ENCODE data around the gene TRAM2.
A peak's percentile ranks its signal among the peaks of the same experiment; 100 is the strongest.

TRAM2 gene

DNA sequence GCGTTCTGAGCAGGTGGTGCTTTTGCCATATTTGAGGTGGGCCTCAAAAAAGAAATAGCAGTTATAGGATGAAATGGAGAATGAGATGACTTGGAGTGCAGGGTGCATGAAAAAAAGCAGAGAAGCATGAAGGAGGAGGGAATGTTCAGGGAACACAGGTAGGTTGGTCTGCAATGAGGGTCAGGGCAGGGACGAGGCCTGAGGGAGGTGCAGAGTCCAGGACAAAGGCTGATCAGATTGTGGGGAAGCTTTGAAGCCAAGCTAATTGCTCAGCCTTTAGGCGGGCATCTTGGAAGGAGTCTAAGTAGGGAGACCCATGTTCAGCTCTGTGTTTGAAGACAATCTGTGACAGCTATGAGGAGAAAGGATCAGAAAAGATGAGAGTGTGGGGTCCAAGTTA, 12.0 kb downstream of the TRAM2 start:
- no peak for DNase-seq

DNA sequence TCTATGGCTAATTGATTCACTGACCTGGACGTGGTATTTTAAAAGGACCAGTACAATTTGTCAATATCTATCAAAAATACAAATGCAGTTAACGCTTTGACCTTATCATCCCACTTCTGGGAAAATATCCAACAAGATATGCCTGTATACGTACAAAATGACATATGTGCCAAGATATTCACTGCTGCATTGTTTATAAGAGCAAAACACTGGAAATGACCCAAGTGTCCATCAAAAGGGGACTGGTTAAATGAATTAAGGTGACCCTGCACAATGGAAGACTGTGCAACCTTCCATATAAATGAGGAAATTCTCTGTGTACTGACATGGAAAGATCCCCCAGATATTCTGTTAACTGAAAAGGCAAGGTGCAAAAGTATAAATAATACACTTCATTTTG, 13.9 kb downstream of the TRAM2 start:
- no peak for DNase-seq

- no peak for DNase-seq
These were observed 16.4 kb downstream of the TRAM2 start for GRCh38 chr6:52560462-52560861.

DNA sequence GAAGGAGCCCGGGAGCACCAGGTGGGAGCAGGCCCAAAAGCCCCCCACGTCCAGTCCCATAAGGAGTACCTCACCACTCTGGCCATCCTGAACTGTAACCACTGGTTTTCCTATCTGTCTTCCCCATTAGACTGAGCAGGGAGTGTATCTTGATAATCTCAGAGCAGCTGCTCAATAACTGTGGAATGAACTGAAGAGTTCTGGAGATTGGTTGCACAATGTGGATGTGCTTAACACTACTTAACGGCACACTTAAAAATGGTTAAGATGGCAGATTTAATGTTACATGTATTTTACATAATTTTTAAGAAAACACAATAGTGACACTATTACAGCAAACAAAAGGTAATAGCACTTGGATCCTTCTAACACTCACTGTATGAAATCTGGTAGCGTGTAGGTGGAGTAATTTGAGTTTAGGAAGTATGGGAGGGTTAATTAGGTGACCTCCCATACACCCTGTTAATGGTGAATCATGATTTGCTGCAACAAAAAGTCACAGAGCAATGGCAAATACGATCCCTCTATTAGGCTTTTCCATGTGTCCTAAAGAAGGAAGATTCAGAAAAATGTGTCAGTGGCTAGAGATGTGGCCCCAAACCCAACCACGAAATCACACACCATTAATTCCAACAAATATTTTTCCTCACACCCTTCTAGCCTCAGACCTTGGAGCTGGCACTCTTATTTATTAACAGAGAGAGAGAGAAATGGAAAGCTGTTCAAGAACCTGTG, 18.4 kb downstream of the TRAM2 start:
- no peak for DNase-seq

DNA sequence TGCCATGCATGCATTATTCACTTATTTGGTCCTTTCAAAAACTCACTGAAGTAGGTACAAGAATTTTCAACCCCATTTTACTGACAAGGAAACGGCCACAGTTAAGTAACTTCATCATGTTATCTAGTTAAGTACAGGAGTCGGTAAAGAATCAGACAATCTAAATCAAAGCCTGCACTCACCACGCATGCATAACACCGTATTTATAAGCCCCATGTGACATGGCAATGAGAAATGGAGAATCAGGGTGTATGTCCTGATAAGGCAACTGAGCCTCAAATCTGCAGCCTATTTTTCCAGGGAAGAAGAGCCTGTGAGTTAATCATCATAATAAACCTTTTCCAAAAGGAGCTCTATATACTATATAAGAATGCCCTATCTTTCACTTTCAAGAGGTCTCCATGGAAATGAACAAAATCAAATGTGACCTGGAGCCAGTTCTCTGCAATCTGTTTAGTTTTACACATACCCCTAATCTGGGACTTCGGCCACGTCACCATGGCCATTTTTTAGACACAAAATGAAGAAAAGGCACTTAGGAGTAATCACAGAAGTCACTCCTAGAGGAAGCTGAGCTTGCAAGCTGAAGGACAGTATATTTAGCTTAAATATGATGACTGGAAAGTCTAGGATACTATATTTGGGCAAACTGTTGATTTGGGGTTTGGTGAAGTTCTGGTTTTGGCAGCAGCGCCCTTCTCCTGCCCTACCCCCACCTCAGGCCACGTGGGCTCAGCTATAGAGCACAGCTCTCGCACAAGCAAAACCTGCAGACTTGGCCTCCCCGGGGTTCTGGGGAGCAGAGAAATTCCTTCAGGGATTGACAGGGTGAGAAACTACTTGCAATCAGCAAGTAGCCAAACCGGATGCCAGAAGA, 19.2 kb downstream of the TRAM2 start:
- no peak for DNase-seq

- DNase-seq = no peak
These were observed 21.2 kb downstream of the TRAM2 start for GRCh38 chr6:52555518-52556233.

DNA sequence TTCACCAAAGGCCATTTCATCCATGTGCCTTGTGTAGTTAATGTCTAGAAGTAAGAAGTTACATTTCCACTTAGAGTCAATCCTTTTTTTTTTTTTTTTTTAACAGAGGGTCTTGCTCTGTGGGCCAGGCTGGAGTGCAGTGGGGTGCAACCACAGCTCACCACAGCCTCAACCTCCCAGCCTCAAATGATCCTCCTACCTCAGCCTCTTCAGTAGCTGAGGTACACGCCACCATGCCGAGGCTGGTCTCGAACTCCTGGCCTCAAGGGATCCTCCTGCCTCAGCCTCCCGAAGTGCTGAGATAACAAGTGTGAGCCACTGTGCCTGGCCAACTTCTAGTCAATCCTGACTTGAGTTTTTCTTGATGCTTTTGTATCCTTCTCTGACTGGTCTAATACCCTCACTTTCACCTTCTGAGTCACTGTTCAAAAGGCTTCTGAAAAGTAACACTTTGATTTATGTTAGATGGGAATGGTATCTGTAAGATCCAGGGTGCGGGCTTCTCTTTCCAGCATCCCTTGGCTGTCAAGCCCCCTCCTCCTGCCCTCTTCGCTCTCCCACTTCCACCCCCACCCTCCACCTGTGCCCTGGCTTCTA, 22.1 kb downstream of the TRAM2 start:
- DNase-seq = no peak

- no peak for DNase-seq
These were observed 23.1 kb downstream of the TRAM2 start for GRCh38 chr6:52553719-52554118.

DNA sequence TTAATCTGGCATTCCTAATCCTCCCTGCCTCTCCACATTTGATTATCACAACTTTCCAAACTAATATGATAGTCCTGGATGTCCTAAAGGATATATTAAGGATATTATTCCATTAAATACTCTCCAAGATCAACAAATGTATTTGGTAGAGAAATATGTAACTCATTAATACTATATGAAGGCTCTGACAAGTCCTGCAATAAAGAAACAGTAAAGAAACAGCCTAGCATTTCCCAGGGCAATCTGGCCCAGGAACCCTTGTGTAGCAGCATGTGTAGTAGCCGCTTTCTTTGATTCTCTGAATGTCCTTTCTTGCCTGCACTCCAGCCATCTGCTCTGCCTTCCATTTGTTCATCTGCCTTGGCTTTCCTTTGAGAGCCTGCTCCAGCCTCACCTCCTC, 23.7 kb downstream of the TRAM2 start:
- no peak for DNase-seq

DNA sequence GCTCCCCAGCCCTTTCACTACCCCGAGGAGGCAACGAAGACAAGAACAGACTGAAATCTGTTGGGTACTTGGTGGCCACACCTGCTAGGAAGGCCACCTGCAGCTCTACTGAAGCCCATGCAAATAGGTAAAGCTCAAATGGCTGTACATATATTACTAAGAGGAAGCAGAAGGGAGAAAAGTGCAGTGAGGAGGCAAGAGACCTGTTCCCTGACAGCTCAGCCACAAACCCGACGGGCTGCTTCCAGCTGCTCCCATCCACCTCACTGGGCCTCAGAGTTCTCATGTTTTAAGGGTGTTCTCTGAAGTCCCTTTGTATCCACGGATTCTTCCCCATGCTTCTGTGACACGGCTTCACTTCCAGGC, 24.6 kb downstream of the TRAM2 start:
- DNase-seq = no peak

- DNase-seq = peak; percentile 62
These were observed 25.2 kb downstream of the TRAM2 start for GRCh38 chr6:52551483-52552277.

GRCh38 chr6:52550870-52551269, 26.0 kb downstream of the TRAM2 start:
- no peak for DNase-seq

DNA sequence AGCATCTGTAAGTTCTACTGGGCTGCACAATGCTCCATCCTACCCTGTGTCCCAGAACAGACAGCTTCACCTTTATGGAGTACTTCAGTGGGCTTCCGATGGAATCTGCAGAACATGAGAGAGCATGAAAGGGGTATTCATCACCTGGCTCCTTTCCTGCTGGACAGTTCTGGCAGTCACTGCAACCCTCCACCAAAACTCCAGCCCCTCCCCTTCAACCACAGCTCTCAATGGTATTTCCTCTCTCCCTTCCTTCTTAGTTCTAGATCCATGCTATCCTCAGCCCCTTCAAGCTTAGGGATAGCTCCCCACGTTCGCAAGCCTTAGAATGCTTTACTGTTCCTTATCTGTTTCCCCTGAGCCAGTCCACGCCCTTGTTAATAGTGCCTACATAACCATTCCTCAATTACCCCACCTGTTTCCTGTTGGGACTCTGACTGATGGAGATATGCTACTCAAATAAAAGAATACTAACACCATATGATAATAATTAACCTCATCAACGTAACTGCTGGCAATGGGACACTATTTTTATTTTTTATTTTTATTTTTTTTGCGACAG, 26.8 kb downstream of the TRAM2 start:
- DNase-seq = no peak

- no peak for DNase-seq
These were observed 27.4 kb downstream of the TRAM2 start for GRCh38 chr6:52549428-52549827.

GRCh38 chr6:52548999-52549398, 27.9 kb downstream of the TRAM2 start:
- no peak for DNase-seq

DNA sequence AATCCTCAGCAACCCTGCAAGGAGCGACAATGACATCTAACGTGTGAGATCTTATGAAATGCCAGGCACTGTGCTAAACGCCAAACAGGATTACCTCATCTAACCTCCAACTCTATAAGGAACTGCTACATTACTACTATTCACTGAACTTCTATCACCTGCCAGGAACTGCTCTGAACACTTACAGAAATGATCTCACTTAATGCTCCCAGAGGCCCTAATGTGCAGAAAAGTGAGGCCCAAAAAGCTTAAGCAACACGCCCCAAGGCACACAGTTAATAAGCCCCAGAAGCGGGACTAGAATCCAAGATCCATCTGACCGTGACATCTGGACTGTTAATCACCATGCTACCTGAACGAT, 28.5 kb downstream of the TRAM2 start:
- DNase-seq = no peak

DNA sequence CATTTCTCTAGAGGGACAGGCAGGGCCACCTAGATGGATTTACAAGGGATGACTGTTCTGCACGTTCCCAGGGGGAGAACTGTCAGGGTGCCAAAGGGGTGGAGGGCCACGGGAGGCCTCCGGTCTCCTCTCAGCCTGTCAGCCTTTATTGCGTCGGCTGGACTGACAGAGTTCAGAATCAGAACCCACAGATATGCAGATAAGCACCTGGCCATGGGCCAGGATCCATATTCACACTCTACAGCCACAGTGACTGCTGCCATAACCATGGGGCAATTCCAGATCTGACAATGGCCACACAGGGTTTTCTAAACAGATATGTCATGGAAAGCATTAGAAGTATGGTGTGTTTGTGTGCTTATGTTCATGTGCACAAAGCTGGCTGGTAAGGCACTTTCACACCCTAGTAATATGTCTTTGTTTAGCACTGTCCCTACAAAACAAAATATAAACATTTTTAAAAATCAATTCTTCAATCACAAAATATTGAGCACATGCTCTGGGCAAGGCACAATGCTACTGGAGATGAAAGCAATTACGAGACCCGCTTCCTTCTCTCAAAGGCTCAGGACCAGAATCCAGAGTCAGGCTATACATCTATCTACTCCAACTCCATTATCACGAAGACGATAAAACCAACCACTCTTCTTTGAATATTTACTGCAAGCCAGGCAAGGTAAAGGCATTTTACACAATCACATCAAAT, 29.1 kb downstream of the TRAM2 start:
- DNase-seq = no peak

DNA sequence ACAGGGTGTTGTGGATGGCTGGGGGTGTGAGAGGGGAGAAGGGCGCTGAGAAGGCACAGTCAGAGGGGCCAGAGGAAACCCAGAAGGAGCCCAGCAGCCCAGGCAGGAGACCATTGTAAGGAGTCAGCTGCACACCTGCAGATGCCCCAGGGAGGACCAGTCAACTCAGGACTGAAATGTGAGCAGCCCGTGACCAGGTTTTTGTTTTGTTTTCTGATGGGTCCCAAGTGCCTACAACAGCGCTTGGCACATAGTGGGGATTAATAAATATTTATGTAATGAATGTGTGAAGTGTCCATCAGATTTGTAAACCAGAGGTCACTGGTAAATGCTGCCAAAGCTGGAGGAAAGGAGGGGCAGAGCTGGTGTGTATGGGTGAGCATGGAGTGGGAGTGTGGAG, 30.2 kb downstream of the TRAM2 start:
- DNase-seq = no peak

DNA sequence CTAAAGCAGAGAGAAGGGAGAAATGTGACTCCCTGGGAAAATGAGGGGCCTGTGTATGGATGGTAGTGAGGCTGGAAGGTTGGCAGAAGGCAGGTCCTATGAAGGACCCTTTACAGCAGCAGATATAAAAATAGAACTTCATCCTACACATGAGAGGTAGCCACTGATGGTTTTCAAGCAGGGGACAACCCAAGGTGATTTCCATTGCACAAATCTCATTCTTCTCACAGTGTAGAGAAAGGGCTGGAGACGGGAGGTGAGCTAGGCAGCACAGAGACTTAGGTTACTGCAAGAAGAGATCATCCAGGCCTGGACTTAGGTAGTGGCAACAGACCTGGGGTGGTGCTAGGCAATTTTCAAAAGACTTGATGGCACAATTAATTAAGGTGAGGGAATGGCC, 30.7 kb downstream of the TRAM2 start:
- no peak for DNase-seq

DNA sequence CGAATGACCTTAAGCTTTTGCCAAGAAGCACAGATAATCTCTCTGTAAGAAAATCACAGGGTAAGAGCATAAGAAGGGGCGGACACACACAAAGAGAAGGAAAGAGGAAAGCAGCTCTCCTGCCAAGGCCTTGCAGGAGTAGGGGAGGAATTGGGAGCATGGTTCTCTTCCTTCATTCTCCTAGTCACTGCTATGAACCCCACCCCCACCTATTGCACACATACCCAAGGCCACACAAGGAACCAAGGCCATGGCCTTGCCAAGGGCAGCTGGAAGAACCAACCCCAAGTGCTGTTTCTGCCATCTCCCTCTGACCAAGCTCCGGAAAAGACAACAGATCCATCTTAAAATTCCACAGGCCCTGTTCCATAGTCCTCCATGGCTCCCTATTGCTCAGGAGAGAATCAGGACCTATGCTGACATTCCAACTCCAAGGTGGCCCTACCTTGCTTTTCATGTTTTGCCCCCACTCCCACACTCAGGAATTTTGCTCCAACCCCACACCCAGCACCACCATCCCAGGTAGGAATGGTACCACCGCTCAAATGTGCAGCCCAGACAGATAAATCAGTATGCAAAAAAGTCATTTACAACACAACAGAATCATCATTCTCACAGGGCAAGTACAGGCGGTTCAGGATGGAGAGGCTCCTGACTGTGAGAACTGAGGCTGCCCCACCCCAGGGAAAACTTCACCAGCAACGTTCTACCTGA, 31.3 kb downstream of the TRAM2 start:
- DNase-seq = no peak
